SK-N-SH treated with all-trans-retinoic acid at 6 μM for 48 hours (cell line): ENCODE data around the gene SLU7.

Source experiments
- BACH2 ChIP-seq: fragments of 250-450 bp; sonication (Bioruptor Pico); IDR thresholded peaks from 2 replicates; pipeline ENCODE4 v1.9.0; 2021; ENCODE audit warnings: mild to moderate bottlenecking, borderline replicate concordance
- CSDC2 ChIP-seq: fragments of 250-450 bp; sonication (Bioruptor Pico); IDR thresholded peaks from 2 replicates; pipeline ENCODE4 v1.5.0; 2020; ENCODE audit warnings: mild to moderate bottlenecking, moderate library complexity
- GLIS3 ChIP-seq: fragments of 250-450 bp; sonication (Bioruptor Pico); IDR thresholded peaks from 2 replicates; pipeline ENCODE4 v1.5.0; 2020; ENCODE audit warnings: mild to moderate bottlenecking, moderate library complexity
- PPARA ChIP-seq: fragments of 250-450 bp; sonication (Bioruptor Pico); IDR thresholded peaks from 2 replicates; pipeline ENCODE4 v1.5.0; 2020; ENCODE audit warnings: mild to moderate bottlenecking, borderline replicate concordance
- SNAI2 ChIP-seq: fragments of 250-450 bp; sonication (Bioruptor Pico); IDR thresholded peaks from 2 replicates; pipeline ENCODE4 v1.5.0; 2020; ENCODE audit warnings: mild to moderate bottlenecking, moderate library complexity
- ZFP30 ChIP-seq: fragments of 450-650 bp; formaldehyde crosslinking; IDR thresholded peaks from 2 replicates; pipeline ENCODE4 v1.5.0; 2022; ENCODE audit warnings: mild to moderate bottlenecking, moderate library complexity
- TF ChIP-seq, protein P1 (sequence below): fragments of 250-450 bp; sonication (Bioruptor Pico); IDR thresholded peaks from 2 replicates; pipeline ENCODE4 v1.8.0; 2020; ENCODE audit warnings: mild to moderate bottlenecking, moderate library complexity, borderline replicate concordance
- TF ChIP-seq, protein P2 (sequence below): fragments of 250-450 bp; sonication (Bioruptor Pico); IDR thresholded peaks from 2 replicates; pipeline ENCODE4 v1.5.1; 2020; ENCODE audit warnings: low read depth, mild to moderate bottlenecking, moderate library complexity

DNA sequence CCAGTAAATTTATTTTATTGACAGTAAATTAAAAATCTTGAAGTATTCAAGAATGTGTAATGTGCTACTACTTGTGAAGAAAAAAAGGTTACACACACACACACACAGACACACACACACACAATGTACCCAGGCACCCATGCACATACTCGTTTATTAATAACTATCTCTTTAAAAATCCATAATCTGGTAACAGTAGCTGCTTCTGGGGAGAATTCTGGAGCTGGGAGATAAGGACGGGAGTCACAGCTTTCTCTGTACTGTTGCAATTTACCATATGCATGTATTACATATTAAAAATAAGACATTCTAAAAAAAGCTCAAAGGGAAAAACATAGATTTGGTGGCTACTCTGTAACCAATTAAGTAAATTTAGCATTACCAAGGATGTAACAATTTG, 40.6 kb downstream of the SLU7 start:
- TF ChIP-seq, protein P1, sequence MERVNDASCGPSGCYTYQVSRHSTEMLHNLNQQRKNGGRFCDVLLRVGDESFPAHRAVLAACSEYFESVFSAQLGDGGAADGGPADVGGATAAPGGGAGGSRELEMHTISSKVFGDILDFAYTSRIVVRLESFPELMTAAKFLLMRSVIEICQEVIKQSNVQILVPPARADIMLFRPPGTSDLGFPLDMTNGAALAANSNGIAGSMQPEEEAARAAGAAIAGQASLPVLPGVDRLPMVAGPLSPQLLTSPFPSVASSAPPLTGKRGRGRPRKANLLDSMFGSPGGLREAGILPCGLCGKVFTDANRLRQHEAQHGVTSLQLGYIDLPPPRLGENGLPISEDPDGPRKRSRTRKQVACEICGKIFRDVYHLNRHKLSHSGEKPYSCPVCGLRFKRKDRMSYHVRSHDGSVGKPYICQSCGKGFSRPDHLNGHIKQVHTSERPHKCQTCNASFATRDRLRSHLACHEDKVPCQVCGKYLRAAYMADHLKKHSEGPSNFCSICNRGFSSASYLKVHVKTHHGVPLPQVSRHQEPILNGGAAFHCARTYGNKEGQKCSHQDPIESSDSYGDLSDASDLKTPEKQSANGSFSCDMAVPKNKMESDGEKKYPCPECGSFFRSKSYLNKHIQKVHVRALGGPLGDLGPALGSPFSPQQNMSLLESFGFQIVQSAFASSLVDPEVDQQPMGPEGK (CRISPR knock-in tag) = no peak
- TF ChIP-seq, protein P2, sequence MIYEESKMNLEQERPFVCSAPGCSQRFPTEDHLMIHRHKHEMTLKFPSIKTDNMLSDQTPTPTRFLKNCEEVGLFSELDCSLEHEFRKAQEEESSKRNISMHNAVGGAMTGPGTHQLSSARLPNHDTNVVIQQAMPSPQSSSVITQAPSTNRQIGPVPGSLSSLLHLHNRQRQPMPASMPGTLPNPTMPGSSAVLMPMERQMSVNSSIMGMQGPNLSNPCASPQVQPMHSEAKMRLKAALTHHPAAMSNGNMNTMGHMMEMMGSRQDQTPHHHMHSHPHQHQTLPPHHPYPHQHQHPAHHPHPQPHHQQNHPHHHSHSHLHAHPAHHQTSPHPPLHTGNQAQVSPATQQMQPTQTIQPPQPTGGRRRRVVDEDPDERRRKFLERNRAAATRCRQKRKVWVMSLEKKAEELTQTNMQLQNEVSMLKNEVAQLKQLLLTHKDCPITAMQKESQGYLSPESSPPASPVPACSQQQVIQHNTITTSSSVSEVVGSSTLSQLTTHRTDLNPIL (CRISPR knock-in tag) = no peak
- no peak for TF ChIP-seq ZFP30 (CRISPR knock-in tag)
- TF ChIP-seq BACH2 (CRISPR knock-in tag) = no peak
- no peak for TF ChIP-seq GLIS3 (CRISPR knock-in tag)
- no peak for TF ChIP-seq PPARA (CRISPR knock-in tag)
- no peak for TF ChIP-seq SNAI2 (CRISPR knock-in tag)
- no peak for TF ChIP-seq CSDC2 (CRISPR knock-in tag)
